Loucy (cell line): ENCODE results near the gene ZNF674.
A peak's percentile ranks its signal among the peaks of the same experiment; 100 is the strongest.

Experiments used
- H2AFZ ChIP-seq: fragments of 200-600 bp; sonication (generic); 2 replicates; pipeline ENCODE4 v1.6.0; 2016; ENCODE audit warnings: antibody characterized with exemption, mild to moderate bottlenecking, low read length, moderate library complexity
- H3F3A ChIP-seq: fragments of 200-600 bp; 2 replicates; pipeline ENCODE4 v1.6.0; 2016; ENCODE audit warnings: antibody characterized with exemption, low read depth, mild to moderate bottlenecking
- H3K27me3 ChIP-seq: fragments of 200-600 bp; sonication (generic); 2 replicates; pipeline ENCODE4 v1.6.1; 2014; ENCODE audit warnings: low read length, mild to moderate bottlenecking; ENCODE audit not compliant: insufficient read depth, poor library complexity, severe bottlenecking
- H3K36me3 ChIP-seq: fragments of 200-600 bp; sonication (generic); 2 replicates; pipeline ENCODE4 v1.6.1; 2016; ENCODE audit warnings: low read length; ENCODE audit not compliant: insufficient read depth
- H3K4me1 ChIP-seq: fragments of 200-600 bp; sonication (generic); 2 replicates; pipeline ENCODE4 v1.5.1; 2014; ENCODE audit warnings: low read length, mild to moderate bottlenecking; ENCODE audit not compliant: insufficient read depth, poor library complexity, severe bottlenecking
- H3K4me2 ChIP-seq: fragments of 200-600 bp; sonication (generic); 2 replicates; pipeline ENCODE4 v1.6.0; 2014; ENCODE audit warnings: antibody characterized with exemption, low read length, low read depth, mild to moderate bottlenecking; ENCODE audit not compliant: poor library complexity, severe bottlenecking
- H3K4me3 ChIP-seq: fragments of 200-600 bp; sonication (generic); 2 replicates; pipeline ENCODE4 v1.5.1; 2014; ENCODE audit warnings: low read length, mild to moderate bottlenecking, mixed read lengths; ENCODE audit not compliant: poor library complexity, severe bottlenecking
- H3K79me2 ChIP-seq: fragments of 200-600 bp; sonication (generic); 2 replicates; pipeline ENCODE4 v1.6.1; 2014; ENCODE audit warnings: low read length; ENCODE audit not compliant: insufficient read depth
- H3K9ac ChIP-seq: fragments of 200-600 bp; sonication (generic); 2 replicates; pipeline ENCODE4 v1.6.0; 2014; ENCODE audit warnings: mild to moderate bottlenecking, low read depth, low read length, moderate library complexity; ENCODE audit not compliant: poor library complexity, severe bottlenecking
- H3K9me2 ChIP-seq: fragments of 200-600 bp; sonication (generic); replicated peaks from 2 replicates; pipeline ENCODE4 v1.6.1; 2016; ENCODE audit warnings: low read depth, low read length, mixed read lengths
- H3K9me3 ChIP-seq: fragments of 200-600 bp; sonication (generic); 2 replicates; pipeline ENCODE4 v1.6.1; 2014; ENCODE audit warnings: mild to moderate bottlenecking, antibody characterized with exemption, low read length, low read depth; ENCODE audit not compliant: insufficient read depth
- H4K20me1 ChIP-seq: fragments of 200-600 bp; sonication (generic); 2 replicates; pipeline ENCODE4 v1.6.0; 2014; ENCODE audit warnings: antibody characterized with exemption, low read length, mild to moderate bottlenecking; ENCODE audit not compliant: insufficient read depth, poor library complexity, severe bottlenecking
- EZH2phosphoT487 ChIP-seq: fragments of 200-600 bp; IDR thresholded peaks from 2 replicates; pipeline ENCODE4 v1.6.1; 2018; ENCODE audit warnings: antibody characterized with exemption, mild to moderate bottlenecking, moderate library complexity, borderline replicate concordance
- TF ChIP-seq, protein P1 (sequence below): fragments of 200-600 bp; sonication (generic); conservative IDR thresholded peaks from 2 replicates; pipeline ENCODE4 v1.5.1; 2014; ENCODE audit warnings: mild to moderate bottlenecking, antibody characterized with exemption, low read length

Gene ZNF674

DNA sequence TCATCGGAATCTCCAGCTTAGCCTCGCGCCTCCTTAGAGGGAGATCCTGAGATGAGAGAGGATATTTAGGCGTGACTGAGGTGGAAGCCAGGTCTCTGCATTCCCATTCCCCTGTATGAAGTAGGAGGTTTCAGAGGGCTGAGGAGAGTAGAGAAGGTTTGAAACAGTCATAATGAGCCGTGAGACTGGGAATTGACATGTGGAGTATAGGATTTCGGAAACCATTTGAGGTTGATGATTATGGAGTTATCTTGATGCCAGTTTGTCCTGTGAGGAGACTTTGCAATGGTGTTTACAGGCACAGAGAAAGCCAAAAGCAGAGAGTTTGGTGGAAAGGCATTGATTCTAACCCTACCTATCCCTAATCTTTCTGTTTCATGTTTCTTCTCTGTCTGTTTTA is 30.4 kb upstream of the ZNF674 start:
- no peaks in the 10 kb centered on the region for H3K9me2 ChIP-seq
- H2AFZ ChIP-seq = 0 out of 2 replicates have a peak overlapping the region, but pooled peaks have one; percentile 56
- H3K9ac ChIP-seq = peak overlapping the region; percentile 48
- H3K27me3 ChIP-seq = no peaks in the 10 kb centered on the region
- peak overlapping the region; percentile 71 for H3K4me3 ChIP-seq
- no peaks in the 10 kb centered on the region for H3F3A ChIP-seq
- H3K4me2 ChIP-seq = peak overlapping the region; percentile 80
- peaks cover 3% of the 10 kb centered on the region for H3K79me2 ChIP-seq
- no peaks in the 10 kb centered on the region for H3K9me3 ChIP-seq
- no peaks in the 10 kb centered on the region for H3K36me3 ChIP-seq
- peaks cover 20% of the 10 kb centered on the region for H3K4me1 ChIP-seq
- TF ChIP-seq EZH2phosphoT487 = no peak
- TF ChIP-seq, protein P1, sequence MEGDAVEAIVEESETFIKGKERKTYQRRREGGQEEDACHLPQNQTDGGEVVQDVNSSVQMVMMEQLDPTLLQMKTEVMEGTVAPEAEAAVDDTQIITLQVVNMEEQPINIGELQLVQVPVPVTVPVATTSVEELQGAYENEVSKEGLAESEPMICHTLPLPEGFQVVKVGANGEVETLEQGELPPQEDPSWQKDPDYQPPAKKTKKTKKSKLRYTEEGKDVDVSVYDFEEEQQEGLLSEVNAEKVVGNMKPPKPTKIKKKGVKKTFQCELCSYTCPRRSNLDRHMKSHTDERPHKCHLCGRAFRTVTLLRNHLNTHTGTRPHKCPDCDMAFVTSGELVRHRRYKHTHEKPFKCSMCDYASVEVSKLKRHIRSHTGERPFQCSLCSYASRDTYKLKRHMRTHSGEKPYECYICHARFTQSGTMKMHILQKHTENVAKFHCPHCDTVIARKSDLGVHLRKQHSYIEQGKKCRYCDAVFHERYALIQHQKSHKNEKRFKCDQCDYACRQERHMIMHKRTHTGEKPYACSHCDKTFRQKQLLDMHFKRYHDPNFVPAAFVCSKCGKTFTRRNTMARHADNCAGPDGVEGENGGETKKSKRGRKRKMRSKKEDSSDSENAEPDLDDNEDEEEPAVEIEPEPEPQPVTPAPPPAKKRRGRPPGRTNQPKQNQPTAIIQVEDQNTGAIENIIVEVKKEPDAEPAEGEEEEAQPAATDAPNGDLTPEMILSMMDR = no peak
- no peaks in the 10 kb centered on the region for H4K20me1 ChIP-seq

DNA sequence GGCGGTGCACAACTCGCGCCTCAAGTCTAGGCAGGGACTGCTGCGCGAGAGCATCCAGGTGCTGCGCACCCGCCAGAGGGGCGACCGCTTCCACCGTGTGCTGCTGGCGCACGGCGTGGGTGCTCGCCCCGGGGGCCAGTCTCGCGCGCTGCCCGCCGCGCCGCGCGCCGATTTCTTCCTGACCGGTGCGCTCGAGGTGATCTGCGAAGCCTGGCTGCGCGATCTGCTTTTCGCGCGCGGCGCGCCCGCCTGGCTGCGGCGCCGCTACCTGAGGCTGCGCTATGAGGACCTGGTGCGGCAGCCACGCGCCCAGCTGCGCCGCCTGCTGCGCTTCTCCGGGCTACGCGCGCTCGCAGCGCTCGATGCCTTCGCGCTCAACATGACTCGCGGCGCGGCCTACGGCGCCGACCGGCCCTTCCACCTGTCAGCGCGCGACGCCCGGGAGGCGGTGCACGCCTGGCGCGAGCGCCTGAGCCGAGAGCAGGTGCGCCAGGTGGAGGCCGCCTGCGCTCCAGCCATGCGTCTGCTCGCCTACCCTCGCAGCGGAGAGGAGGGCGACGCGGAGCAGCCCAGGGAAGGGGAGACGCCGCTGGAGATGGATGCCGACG is 29.7 kb upstream of the ZNF674 start:
- Histone ChIP-seq H3K4me2 (peak overlapping the region; percentile 90), H3F3A (no peaks in the 10 kb centered on the region), H3K4me1 (peaks cover 20% of the 10 kb centered on the region), H3K27me3 (no peaks in the 10 kb centered on the region), H2AFZ (no peak overlapping the region), H3K79me2 (peaks cover 3% of the 10 kb centered on the region), H3K4me3 (peak overlapping the region; percentile 84), H3K9me3 (no peaks in the 10 kb centered on the region), H4K20me1 (no peaks in the 10 kb centered on the region), H3K9me2 (no peaks in the 10 kb centered on the region), H3K36me3 (no peaks in the 10 kb centered on the region), H3K9ac (no peak overlapping the region)
- TF ChIP-seq EZH2phosphoT487 = no peak
- TF ChIP-seq, protein P1 = no peak

DNA sequence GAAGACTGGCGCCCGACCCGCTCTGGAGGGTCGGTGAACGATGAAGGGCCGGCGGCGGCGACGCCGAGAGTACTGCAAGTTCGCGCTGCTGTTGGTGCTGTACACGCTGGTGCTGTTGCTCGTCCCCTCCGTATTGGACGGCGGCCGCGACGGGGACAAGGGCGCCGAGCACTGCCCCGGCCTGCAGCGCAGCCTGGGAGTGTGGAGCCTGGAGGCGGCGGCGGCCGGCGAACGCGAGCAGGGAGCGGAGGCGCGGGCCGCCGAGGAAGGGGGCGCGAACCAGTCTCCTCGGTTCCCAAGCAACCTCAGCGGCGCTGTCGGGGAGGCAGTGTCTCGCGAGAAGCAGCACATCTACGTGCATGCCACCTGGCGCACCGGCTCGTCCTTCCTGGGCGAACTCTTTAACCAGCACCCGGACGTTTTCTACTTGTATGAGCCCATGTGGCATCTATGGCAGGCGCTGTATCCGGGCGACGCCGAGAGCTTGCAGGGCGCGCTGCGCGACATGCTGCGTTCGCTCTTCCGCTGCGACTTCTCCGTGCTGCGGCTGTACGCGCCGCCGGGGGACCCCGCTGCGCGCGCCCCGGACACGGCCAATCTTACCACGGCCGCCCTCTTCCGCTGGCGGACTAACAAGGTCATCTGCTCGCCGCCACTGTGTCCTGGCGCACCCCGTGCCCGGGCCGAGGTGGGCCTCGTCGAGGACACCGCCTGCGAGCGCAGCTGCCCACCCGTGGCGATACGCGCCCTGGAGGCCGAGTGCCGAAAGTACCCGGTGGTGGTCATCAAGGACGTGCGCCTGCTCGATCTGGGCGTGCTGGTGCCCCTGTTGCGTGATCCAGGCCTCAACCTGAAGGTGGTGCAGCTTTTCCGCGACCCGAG is 28.9 kb upstream of the ZNF674 start:
- H3K4me2 ChIP-seq = peak overlapping the region; percentile 90
- H3K4me1 ChIP-seq = peaks cover 20% of the 10 kb centered on the region

More for the DNA sequence above, 28.9 kb upstream of the ZNF674 start:
- no peaks in the 10 kb centered on the region for H3K27me3 ChIP-seq
- H3K9me3 ChIP-seq = no peaks in the 10 kb centered on the region
- H3K9ac ChIP-seq = peak overlapping the region; percentile 69
- no peak for TF ChIP-seq EZH2phosphoT487
- TF ChIP-seq, protein P1 = no peak
- no peaks in the 10 kb centered on the region for H3K36me3 ChIP-seq
- H3K4me3 ChIP-seq = peak overlapping the region; percentile 84
- H3K9me2 ChIP-seq = no peaks in the 10 kb centered on the region
- peaks cover 3% of the 10 kb centered on the region for H3K79me2 ChIP-seq
- peak overlapping the region; percentile 99 for H2AFZ ChIP-seq
- no peaks in the 10 kb centered on the region for H4K20me1 ChIP-seq
- no peaks in the 10 kb centered on the region for H3F3A ChIP-seq
